GM20431 (cell line): ENCODE measurements around the gene GLIS2.

ENCODE experiments used
- in situ Hi-C: fragments of 300-500 bp; cut with MseI, MboI; formaldehyde crosslinking; loops from one replicate; pipeline ENCODE4 v1.15.0; 2020; ENCODE audit warnings: low sequenced_read_pairs; ENCODE audit not compliant: unreplicated experiment

The GLIS2 gene

DNA sequence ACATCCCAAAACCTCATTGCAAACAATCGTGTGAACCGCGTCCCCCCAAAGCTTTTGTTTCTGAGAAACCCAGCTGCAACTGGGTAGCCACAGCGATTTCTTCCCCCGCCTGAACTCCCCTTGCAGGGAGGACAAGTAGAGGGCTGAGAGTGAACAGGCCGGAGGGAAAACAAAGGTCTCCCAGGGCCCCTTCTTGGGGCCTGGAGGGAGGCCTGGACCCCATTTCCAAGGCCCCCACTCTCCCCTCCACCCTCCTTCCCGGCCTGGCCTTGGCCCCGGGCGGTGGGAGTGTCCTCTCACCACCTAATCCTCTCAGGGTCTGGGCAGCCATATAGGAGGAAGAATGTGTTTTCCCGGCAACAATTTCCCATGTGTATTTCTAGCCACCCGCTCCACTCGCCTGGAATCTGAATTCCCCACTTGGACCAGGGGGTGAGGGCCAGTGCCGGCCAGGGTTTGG is 2.6 kb downstream of the GLIS2 start:
- in situ Hi-C loops = no loop called here

DNA sequence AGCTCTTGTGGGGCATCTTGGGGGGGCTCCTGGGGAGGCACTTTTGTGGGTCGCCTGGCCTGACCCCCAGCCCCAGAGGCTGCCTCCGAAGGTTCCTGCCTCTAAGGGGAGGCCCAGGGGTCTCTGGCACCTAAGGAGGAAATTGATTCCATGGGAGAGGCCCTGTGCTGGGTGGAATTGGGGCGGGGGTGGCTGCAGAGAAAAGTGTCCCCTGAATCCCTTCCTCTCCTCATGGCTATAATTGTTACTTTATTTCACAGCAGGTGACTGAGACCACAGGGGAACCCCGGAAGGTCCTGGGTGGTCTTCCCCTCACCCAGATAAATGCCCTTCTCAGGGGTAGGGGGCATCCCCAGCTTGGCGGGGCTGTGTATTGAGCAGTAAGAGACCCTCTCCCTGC is 3.1 kb downstream of the GLIS2 start:
- in situ Hi-C loops = no loop called here

DNA sequence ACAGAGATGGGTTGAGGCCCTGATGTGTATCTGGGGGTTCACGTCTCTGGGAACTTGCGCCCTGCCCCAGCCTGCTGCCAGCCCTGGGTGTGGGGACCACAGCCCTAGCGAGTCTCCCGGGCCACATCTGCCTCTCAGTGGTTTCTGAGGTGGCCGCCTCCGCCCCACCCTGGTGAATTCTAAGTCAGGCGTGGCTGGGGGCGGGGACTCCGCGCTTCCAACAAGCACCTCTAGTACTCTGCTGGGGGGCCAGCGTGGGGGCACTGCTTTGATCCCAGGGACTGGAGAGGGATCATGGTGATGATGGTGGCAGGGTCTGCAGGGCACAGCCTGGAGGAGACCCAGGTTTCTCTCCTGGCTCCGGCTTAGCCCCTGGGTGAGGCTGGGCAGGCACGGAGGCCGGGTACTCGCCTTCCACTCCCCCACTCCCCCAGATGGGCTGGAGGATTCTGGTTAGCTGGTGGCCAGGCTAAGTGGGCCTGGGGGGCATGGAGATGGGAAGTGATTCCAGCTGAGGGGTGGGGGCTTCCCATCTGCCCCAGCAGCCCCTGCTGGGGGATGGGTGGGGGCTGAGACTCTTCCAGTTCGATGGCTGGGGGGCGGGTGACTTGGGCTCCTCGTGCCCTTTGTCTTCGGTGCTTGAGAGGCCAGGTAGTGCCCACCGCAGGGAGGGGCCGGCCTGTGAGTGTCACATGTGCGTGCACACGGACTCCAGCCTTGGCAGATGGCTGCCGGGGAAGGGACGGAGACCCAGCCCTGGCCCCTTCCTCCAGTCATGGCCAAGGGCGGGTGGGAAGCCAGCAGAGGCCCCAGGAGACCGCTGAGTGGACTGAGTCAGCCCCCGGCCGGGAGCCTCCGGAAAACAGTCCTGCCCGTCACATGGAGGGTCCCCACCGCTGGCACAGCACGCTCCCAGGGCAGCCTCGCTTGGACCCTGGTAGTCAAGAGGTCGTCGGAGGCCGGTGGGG is 3.9 kb downstream of the GLIS2 start:
- in situ Hi-C loops = no loop called here

DNA sequence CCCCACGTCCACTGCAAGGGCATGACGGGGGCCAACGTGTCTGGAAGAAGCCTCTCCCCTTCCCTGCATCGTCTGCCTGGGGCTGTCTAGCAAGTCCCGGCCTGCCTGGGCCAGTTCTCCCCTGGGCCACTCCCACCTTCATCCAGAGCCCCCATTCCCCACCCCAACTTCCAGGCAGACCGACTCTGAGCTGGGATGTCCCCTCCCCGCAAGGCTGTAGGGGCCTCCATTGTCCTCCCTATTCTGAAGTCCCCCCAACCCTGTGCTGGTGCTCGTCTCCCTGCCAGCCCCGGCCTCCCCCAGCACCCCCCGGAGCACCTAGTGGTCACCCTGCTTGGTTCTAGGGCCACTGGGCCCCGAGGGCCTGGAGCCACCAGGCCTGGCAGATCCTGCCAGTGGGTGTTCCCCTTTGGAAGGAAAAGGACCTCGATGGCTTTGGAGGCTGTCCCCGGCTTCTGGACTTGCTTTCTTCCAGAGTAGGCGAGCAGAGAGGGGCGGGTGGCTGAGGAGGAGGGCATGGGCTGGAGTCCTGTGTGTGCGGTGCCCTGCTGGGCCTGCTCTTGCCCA is 4.8 kb downstream of the GLIS2 start:
- in situ Hi-C loops = no loop called here

DNA sequence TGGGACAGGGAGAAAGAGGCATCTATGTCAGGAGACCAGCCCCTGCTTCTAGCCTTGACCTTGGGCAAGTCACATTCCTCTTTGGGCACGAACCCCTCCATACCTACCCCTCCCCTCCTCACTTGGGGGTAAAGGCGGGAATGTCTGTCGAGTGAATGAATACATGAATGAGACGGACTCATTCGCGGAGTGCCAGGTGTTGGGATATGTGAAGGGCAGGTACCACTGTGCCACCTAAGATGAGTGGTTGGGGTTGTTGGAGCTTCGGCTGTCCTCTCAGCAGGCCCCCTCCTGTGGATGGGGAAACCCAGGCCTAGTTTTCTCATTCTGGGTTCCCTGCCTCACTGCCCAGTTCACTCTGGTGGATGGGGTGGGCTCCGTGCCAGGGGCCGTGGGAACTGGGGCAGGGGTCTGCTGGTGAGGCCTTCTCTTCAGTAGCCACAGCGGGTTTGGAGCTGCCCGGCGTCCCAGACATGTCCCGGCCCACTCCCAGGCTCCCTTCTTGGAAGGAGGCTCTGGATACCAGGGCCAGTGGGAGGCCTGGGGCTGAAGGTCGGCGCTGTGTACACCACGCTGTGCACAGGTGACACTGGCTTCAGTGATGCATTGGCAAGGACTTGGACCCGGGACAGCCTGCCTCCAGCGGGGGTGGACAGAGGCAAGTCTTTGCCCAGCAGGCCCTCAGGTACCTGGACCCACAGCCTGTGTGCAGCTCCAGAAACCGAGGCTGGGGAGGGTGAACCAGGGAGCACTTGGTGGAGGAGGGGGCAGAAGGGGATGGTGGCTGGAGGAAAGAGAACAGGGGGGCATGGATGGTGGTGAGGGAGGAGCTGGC is 5.6 kb downstream of the GLIS2 start:
- in situ Hi-C loops = no loop called here

DNA sequence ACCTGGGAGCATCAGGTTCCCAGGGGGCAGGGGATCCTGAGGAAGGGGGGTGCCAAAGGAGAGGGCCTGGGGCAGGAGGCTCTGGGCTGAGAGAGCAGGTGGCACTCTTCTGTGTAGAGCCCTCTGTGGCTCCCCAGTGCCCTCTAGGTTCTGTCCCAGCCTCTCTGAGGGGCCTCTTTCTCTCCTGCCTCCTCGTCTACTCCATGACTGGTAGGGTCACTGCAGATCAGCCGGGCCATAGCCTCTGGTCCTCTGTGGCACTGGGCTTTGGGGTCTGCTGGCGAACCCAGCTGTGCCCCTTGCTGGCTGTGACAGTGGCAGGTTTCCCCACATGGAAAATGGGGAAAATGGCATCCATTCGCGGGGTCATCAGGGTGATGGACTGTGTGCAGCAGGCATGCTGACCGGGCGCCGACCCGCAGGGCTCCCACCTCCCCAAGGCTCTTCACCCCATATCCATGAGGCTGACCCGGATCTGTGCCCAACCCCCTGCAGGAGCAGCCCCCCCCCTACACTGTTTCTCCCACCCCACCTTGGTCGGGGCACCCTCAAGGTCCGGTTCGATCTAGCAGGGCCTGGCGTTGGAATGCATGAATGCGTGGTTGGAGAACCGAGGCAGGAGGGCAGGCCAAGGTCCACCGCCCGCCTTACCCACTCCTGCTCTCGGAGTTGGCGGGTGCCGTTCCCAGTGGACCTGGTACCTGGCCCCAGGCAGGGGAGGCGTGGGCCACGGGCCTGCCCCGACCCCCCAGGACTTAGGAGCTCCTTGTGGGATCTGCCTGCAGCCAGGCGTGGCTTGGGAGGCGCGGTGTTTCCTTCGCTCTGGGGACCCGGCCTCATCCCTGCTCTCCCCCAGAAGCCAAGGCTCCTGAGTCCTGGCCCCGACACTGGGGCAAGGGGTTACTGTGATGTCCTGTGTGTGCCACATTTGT is 6.5 kb downstream of the GLIS2 start:
- in situ Hi-C loops = no loop called here

DNA sequence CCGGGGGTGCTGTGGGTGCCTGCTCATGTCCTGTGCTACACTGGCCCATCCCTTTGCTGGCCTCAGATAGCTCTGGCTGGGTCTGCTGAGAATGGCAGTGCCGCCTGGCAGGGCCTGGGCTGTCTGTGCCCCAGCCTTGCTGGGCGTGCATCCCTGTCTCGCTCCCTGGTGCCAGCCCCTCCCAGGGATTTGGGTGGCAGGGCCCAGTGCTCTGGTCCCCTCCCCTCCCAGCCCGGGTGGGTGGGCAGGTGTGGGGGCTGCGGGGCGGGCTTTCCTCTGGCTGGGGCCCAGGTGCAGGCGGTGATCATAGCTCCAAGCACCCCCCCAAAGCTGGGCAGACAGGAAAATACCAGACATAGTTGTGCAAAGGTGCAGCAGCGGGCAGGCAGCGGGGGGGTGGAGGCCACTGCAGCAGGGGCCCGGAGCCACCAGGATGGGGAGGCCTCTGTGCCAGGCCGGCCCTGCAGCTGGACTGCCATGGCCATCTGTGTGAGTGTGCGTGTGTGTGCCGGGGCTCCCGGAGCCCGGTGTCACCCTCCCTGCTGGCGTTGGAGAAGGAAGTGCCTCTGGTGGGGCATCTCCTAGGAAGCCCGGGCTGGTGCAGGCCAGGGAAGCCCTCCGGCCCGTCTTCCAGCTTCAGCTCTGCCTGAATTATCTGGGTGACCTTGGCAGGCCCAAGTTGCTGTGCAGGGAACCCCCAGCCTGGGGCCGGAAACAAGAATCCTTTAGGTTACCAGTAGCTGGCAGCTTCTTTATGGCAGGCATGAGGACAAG is 7.4 kb downstream of the GLIS2 start:
- in situ Hi-C loops = no loop called here

DNA sequence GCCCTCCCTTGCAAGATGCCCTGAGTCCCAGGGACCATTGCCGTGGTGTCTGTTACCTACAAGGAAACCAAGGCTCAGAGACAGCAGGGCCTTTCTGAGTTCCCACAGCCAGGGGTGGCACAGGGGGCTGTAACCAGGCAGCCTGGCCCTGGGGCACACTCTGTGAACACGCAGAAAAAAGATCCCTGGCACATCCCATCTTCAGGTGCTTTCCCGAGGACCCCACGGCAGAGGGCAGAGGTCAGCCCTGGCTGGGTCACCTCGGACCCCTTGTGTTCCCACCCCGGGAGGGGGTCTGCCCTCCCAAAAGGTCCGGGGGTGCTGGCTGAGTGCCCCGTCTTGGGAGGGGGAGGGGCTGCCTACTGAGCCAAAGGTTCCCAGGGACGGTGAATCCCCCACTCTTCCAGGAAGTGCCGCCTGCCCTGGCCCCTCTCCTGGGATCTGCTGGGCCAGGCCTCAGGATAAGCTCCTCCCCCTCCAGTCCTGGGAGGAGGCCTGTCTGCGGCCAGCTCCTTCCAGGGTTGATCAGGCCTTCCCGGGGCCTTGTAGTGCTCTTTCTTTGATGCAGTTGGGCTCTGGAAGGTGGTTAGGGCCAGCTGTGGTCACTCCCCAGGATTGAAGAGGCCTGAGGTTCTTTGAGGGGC is 8.1 kb downstream of the GLIS2 start:
- in situ Hi-C loops = no loop called here

DNA sequence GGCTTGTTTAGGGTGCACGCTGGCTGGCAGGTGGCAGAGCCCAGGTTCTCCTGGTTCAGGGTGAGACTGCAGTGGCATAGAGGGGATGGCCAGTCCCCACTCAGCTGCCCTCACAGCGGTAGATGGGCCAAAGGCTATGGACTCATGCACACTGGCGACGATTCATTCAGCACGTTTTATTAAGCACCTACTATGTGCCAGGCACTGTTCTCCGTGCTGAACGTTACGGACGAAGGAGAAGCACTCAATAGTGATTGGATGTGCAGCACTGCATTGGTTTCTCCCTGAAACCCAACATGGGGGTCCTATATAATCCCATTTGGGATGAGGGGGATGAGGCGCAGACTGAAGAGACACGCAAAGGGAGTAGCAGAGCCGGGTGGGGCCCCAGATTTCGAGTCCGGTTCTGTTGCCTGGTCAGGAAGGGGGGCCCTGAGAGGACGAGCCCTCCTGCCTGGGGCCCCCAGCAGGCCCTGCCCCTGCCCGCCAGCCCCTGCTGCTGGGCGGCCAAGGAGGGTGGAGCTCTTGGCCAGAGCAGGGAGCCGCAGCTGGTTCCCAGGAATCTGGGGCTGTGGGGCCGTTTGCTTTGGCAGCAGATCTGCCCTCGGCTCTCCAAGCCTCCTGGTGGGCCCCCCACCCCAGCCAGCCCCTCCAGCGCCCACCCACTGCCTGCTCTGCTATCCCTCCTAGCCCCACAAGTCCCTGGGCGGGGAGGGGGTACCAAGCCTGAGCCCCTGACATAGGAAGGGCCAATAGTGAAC is 8.8 kb downstream of the GLIS2 start:
- in situ Hi-C loops = no loop called here

DNA sequence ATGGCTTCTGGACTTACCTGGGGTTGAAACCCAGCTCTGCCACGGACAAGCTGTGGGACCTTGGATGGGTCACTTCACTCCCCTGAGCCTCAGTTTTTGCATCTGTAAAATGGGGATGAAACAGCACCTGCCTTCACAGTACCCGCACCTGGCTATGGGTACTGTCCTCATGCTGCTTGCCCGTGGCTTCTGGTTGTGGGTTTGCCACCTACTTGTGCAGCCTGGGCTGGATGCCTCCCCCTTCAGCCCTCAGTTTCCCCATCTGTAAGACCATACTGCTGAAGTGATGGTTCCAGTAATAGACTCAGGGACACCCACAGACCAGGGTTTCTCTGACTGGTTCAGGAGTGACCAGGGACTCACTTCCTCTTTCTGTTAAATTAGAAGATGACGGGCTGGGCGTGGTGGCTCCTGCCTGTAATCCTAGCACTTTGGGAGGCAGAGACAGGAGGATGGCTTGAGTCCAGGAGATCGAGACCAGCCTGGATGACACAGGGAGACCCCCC is 9.4 kb downstream of the GLIS2 start:
- in situ Hi-C loops = no loop called here

DNA sequence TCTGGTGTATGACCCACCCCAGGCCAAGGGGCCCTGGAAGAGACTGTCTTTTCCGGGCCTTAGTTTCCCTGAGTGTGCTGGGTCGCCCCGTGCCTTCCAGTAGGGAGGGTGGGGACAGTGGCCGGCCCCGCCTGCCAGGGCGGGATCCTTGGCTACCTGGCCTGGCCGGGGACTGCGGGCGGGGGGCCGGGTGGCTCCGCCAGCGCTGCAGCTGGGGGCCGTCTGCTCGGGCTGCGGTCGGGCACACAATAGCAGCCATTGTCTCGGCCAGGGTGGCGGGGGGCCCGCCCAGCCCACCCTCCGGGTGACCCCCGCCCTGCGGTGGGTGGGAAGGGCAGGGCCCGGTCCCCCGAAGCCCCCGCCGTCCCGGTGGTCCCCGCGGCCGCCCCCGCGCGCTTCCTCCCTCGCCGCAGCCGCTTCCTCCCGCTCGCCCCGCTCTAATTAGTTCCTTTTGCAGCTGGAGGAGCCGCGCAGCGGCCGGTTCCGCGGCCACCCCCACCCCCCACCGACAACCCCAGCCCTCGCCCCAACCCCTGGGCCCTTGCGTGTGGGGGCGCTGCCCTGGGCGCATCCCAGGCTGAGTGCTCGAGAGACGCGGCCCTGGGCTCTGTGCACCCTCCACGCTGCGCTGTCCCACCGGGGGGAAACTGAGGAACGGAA is 11.6 kb downstream of the GLIS2 start:
- in situ Hi-C loops = no loop called here

DNA sequence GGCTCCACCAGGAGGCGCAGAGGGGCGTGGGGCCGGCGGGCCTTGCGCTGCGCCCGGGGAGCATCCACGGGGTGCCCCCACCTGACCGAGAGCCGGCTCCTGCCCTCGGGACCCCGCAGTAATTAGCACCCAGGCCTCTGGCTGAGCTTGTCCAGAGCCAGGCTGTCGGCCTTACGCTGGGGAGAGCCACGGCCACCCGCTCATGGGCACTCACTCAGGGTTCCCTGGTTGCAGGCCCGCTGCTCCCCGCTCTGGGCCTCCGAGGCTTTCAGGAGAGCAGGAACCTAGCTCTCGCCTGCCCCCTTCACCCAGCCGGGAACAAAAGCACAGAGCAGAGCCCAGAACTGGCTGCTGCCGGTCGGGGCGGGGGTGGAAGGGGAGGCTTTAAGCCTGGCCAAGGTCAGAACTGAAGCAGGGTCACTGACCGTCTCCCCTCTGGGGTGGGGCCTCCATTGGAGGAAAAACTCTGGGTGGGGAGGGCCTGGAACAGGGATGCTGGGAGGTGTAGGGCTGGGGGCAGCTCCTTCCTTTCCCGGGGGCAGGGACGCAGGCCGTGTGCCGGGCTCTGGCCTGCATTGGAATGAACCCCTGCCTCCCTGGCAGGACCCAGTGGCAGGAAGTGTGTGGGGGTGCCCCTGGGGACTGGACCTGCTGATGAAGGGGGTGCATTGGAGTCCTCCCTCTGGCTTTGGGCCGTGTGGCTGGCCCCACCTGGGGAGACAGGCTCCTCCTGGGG is 12.3 kb downstream of the GLIS2 start:
- in situ Hi-C loops = no loop called here

DNA sequence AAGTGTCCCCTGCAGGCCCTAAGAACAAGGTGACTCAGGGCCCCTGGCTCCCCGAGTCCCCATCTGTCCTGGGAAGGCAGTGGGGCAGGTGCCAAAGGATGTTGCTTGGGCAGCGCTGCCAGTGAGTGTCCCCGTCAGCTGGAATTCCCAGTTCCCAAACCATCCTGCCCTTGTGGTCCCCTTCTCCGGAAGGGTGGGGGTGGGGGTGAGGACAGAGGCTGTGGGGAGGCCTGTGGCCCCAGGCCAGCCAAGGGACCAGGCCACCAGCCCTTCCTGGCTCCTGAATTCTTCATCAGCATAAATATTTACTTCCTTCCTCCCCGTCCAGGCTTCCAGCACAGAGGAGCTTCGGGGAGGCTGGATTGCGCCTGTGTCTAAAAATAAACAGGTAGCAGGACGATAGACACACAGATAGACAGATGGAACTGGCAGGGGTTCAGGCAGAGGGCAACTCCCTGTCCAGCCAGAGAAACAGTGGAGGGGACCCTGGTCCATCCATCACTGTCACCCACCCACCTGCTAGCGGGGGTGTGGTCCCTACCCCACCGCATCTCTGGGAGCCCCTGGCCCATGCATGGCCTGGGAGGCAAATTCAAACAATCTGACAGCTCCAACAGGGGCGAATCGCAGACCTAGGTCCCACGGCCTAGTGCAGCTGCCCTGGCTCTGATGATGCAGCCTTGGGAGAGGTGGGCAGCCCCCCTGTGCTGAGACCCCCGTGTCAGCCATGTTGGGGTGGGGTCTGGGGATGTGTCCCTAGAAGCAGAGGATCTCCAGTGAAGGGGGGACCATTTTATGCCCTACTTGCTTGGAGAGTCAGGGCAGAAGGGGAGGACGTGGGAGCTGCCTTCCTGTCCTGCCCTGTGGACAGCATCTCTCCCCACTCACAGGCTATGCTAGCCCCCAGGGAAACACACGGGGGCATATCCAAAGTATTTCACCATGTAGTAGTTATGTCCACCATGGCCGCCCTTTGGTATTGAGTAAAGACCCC is 13.2 kb downstream of the GLIS2 start:
- in situ Hi-C loops = no loop called here

DNA sequence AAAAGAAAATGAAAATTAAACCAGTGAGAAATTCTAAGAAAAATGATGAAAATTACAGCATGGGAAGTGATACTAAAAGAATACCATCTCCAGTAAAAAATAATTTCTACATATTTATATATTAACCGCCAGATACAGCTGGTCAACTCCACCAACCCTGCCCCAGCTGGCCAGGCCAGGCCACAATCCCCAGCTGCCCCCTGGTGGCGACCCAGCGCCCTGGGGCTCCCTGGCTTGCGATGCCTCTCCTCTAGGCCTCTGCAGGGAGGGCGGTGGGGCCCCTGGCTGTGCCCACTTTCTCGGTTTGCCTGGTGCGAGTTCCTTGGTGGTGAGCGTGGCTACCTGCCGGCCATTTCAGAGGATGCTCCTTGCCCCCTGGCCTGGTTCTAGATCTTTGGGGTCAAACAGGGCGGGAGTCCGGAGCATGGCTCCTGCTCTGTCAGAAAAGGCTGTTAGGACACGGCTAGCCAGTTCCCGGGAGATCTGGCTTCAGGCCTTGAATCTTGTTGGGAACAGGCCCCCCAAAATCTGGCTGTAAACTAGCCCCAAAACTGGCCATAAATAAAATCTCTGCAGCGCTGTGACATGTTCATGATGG is 14.5 kb downstream of the GLIS2 start:
- in situ Hi-C loops = loop anchor here (10.0 kb wide), 1 partner anchor 46 kb away; no protein-coding TSS in a partner anchor

DNA sequence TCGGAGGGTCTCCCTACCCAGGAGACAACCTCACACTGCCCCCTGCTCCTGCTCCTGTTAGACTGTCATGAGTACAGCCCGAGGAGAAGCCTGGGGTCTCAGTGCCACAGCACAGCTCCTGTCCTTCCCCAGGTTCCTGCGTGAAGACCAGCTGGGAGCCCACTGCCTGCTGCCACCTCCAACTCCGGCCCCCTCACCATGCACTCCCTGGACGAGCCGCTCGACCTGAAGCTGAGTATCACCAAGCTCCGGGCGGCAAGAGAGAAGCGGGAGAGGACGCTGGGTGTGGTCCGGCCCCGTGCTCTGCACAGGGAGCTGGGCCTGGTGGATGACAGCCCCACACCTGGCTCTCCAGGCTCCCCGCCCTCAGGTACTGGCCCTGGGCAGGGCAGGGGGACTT is 16.2 kb downstream of the GLIS2 start:
- in situ Hi-C loops = loop anchor here (10.0 kb wide), 1 partner anchor 47 kb away; no protein-coding TSS in a partner anchor
